GM12891 (cell line): ENCODE results near the gene POLN.

Experiments
- POLR2A ChIP-seq: IDR thresholded peaks from 2 replicates; pipeline ENCODE4 v1.6.1; 2011; ENCODE audit warnings: low read depth, low read length, control low read depth
- POLR2AphosphoS5 ChIP-seq: IDR thresholded peaks from 2 replicates; pipeline ENCODE4 v1.6.1; 2011; ENCODE audit warnings: low read depth, low read length, control low read depth
- SPI1 ChIP-seq: IDR thresholded peaks from 2 replicates; pipeline ENCODE4 v1.6.1; 2011; ENCODE audit warnings: low read depth, low read length, control low read depth

- TF ChIP-seq POLR2A (no peak), POLR2AphosphoS5 (no peak), SPI1 (no peak)
These were observed 21.0 kb upstream of the POLN start for GRCh38 chr4:2262944-2263250.
